Muscle of leg (tissue), 11 donors: ENCODE results near the gene SYDE2. TPM values are rescaled to one million over a fixed set of nuclear protein-coding genes. Genes with fewer than 3 reads are reported as not detected.
A peak's percentile ranks its signal among the peaks of the same experiment; 100 is the strongest.

Experiments
- DNase-seq: peaks from one replicate; pipeline ENCODE4 v3.0.0; 2013
- H3K27ac ChIP-seq: one replicate; pipeline ENCODE4 v1.5.1; 2013; ENCODE audit warnings: mild to moderate bottlenecking, low read length, control low read depth
- H3K27me3 ChIP-seq: one replicate; pipeline ENCODE4 v1.6.1; 2013; ENCODE audit warnings: low read length; ENCODE audit not compliant: control insufficient read depth, insufficient read depth
- H3K36me3 ChIP-seq: one replicate; pipeline ENCODE4 v1.6.1; 2013; ENCODE audit warnings: low read length; ENCODE audit not compliant: control insufficient read depth, insufficient read depth
- H3K4me1 ChIP-seq: one replicate; pipeline ENCODE4 v1.6.1; 2013; ENCODE audit warnings: low read length; ENCODE audit not compliant: control insufficient read depth, insufficient read depth
- H3K4me3 ChIP-seq: one replicate; pipeline ENCODE4 v1.5.1; 2013; ENCODE audit warnings: low read length, control low read depth
- H3K9me3 ChIP-seq: replicated peaks from 2 replicates; pipeline ENCODE4 v1.6.1; 2013; ENCODE audit warnings: low read depth, low read length; ENCODE audit not compliant: control insufficient read depth
- WGBS: methylation state at CpG from one replicate; pipeline ENCODE4 v1.1.5; 2013; ENCODE audit warnings: missing lambda C conversion rate; ENCODE audit not compliant: insufficient coverage; 5-methylcytosine and 5-hydroxymethylcytosine counted together
- polyA plus RNA-seq, 8 donors: library from polyadenylated mRNA; unstranded; fragments of 120-200 nt; gene quantifications; one replicate each; pipeline versions ENCODE4 v1.2.1 to v1.2.3, GENCODE V29; 2013; ENCODE audit warnings: inconsistent platforms in 1 of 8, low replicate concordance in 1 of 8; ENCODE audit not compliant: insufficient read length in 8 of 8, insufficient read depth in 1 of 8
- total RNA-seq: library from RNA; stranded (reverse); fragments of 120-200 nt; gene quantifications from one replicate; pipeline ENCODE4 v1.2.4, GENCODE V29; 2013

The SYDE2 gene
- total and polyA plus RNA-seq, 9 donors, result 1.5 to 8.3 (median 3.1) TPM

- Histone ChIP-seq H3K27ac (no peak overlapping the region), H3K27me3 (no peaks in the 10 kb centered on the region), H3K9me3 (no peaks in the 10 kb centered on the region), H3K4me3 (no peak overlapping the region), H3K36me3 (no peaks in the 10 kb centered on the region), H3K4me1 (peaks cover 2% of the 10 kb centered on the region)
- DNase-seq, result no peak
- 86% methylated on average over 6 of the region's 8 CpGs for WGBS
These were observed 29.6 kb upstream of the SYDE2 start for GRCh38 chr1:85230305-85230977.

GRCh38 chr1:85229574-85230097 is 28.8 kb upstream of the SYDE2 start:
- Histone ChIP-seq H3K27me3 (no peaks in the 10 kb centered on the region), H3K36me3 (no peaks in the 10 kb centered on the region), H3K4me1 (peaks cover 4% of the 10 kb centered on the region), H3K4me3 (no peak overlapping the region), H3K9me3 (no peaks in the 10 kb centered on the region), H3K27ac (no peak overlapping the region)
- WGBS, result 66% methylated on average over 3 of the region's 6 CpGs
- no peak for DNase-seq

GRCh38 chr1:85228972-85229371 is 28.2 kb upstream of the SYDE2 start:
- Histone ChIP-seq H3K4me3 (no peak overlapping the region), H3K27me3 (no peaks in the 10 kb centered on the region), H3K36me3 (no peaks in the 10 kb centered on the region), H3K4me1 (peaks cover 4% of the 10 kb centered on the region), H3K9me3 (no peaks in the 10 kb centered on the region), H3K27ac (no peak overlapping the region)
- 86% methylated on average over 1 of the region's 1 CpG for WGBS
- no peak for DNase-seq

GRCh38 chr1:85225624-85226380 is 25.0 kb upstream of the SYDE2 start:
- H3K27me3 ChIP-seq, result no peaks in the 10 kb centered on the region
- H3K27ac ChIP-seq, result no peak overlapping the region
- H3K36me3 ChIP-seq, result no peaks in the 10 kb centered on the region
- H3K4me3 ChIP-seq, result no peak overlapping the region
- no peak for DNase-seq
- 33% methylated on average over 1 of the region's 5 CpGs for WGBS
- no peaks in the 10 kb centered on the region for H3K9me3 ChIP-seq
- peaks cover 4% of the 10 kb centered on the region for H3K4me1 ChIP-seq

DNA sequence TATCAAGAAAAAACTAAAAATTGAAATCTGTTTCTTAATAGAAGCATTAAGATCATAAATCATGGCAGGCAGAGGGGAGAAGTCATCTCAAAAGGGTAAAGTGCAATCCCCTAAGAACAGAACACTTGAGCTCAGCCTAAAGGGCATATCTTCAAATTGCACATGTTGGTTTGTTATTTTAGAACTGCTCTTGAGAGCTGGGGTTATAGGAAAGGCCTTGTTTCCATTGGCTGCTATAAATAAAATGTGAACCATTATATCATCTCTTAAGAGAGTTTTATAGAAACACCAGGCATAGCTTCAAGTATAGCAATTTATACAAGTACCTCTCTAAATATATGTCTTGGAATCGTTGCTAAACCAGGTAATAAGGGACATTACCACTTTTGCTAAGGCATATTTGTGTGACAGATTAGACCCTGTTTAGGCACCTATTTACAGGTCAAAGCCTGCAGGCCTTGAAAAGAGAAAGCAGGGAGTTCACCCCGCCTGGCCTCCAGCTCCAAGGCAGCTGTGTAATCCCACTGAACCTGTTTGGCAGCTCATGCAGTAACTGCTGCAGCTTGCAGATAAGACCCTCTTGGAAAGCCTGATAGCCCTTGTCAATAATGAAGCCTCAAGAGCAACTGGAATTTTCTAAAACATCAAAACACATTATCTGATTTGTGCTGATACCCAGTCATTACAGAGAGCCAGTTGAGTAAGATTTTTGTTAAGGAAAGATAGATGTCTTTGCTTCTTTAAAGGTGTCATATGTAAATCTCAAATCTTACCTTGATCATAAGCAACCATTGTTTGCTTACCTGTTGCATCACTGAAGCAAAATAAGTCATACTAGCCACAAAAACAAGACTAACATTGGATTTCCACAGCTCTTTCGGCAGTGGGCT is 24.2 kb upstream of the SYDE2 start:
- Histone ChIP-seq H3K4me3 (no peak overlapping the region), H3K27ac (peak overlapping the region; percentile 23), H3K36me3 (no peaks in the 10 kb centered on the region), H3K9me3 (no peaks in the 10 kb centered on the region), H3K4me1 (peaks cover 4% of the 10 kb centered on the region), H3K27me3 (no peaks in the 10 kb centered on the region)
- peak; percentile 57 for DNase-seq
- no CpG with 5 or more reads among the region's 3 CpGs for WGBS

DNA sequence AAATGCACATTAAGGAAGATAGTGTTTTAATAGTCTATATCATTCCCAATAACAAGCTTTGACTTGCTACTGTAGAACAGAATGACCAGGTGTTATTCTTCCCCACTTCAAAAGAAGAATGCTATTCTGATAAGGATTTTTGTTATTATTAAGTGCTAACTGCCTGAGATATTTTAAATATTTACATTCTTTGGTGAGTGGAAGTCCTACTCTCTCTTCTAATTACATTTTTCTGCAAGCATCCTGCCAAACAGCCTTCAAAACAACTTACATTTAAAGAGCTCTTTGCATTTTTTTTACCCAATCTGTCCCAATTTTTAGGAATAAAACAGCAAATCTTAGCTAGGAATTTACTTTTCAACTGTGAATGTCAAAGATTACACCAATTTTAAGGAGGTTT is 23.5 kb upstream of the SYDE2 start:
- no peaks in the 10 kb centered on the region for H3K27me3 ChIP-seq
- peak overlapping the region; percentile 16 for H3K27ac ChIP-seq
- DNase-seq, result no peak
- H3K4me3 ChIP-seq, result no peak overlapping the region
- no peaks in the 10 kb centered on the region for H3K36me3 ChIP-seq
- H3K9me3 ChIP-seq, result no peaks in the 10 kb centered on the region
- peaks cover 4% of the 10 kb centered on the region for H3K4me1 ChIP-seq

DNA sequence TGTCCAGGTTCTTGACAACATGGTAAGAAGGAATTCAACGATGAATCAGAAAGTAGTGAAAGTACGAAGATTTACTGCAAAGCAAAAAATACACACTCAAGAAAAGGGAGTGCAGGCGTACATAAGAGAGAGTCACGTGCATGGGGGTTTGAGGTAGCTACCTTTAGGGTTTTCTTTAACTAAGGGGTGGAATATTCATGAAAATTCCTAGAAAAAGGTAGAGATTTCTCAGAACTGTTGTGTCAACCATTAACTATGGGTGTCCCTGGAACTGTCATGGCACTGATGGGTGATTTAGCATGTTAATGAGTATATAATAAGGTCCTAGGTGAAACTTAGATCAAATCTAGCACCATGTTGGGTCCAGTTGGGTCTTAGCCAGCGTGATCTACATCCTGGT is 22.5 kb upstream of the SYDE2 start:
- Histone ChIP-seq H3K27ac (no peak overlapping the region), H3K4me1 (peaks cover 4% of the 10 kb centered on the region), H3K9me3 (no peaks in the 10 kb centered on the region), H3K36me3 (no peaks in the 10 kb centered on the region), H3K27me3 (no peaks in the 10 kb centered on the region), H3K4me3 (no peak overlapping the region)
- WGBS, result 74% methylated on average over 2 of the region's 5 CpGs
- no peak for DNase-seq

GRCh38 chr1:85220756-85221201 is 20.0 kb upstream of the SYDE2 start:
- H3K27ac ChIP-seq, result no peak overlapping the region
- WGBS, result 50% methylated on average over 3 of the region's 7 CpGs
- DNase-seq, result peak; percentile 74
- H3K27me3 ChIP-seq, result no peaks in the 10 kb centered on the region
- no peak overlapping the region for H3K4me3 ChIP-seq
- no peaks in the 10 kb centered on the region for H3K9me3 ChIP-seq
- no peaks in the 10 kb centered on the region for H3K36me3 ChIP-seq
- H3K4me1 ChIP-seq, result peaks cover 4% of the 10 kb centered on the region

GRCh38 chr1:85219853-85220610 is 19.2 kb upstream of the SYDE2 start:
- no peak for DNase-seq
- no CpG with 5 or more reads among the region's 2 CpGs for WGBS

More at GRCh38 chr1:85219853-85220610, 19.2 kb upstream of the SYDE2 start:
- Histone ChIP-seq H3K27ac (no peak overlapping the region), H3K36me3 (no peaks in the 10 kb centered on the region), H3K4me3 (no peak overlapping the region), H3K9me3 (no peaks in the 10 kb centered on the region), H3K4me1 (peaks cover 1% of the 10 kb centered on the region), H3K27me3 (no peaks in the 10 kb centered on the region)
